Measurements from ENCODE around the gene PNPO.

DNA sequence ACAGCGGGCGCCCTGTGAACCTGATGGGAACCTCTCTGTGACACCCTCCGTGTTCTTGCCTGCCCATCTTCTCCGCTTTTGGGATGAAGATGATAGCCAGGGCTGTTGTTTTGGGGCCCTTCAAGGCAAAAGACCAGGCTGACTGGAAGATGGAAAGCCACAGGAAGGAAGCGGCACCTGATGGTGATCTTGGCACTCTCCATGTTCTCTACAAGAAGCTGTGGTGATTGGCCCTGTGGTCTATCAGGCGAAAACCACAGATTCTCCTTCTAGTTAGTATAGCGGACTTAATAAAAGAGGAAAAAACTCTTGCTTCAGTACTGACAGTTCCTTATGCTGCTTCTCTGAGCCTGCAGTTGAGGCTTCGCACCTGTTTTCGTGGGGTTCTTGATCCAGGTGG is 40.1 kb downstream of the PNPO start:
- TF ChIP-seq POLR2AphosphoS5 (IDR thresholded peaks at IDR 0.05; ENCODE audit: low read depth, low read length) = no peak
- TF ChIP-seq, protein P1, sequence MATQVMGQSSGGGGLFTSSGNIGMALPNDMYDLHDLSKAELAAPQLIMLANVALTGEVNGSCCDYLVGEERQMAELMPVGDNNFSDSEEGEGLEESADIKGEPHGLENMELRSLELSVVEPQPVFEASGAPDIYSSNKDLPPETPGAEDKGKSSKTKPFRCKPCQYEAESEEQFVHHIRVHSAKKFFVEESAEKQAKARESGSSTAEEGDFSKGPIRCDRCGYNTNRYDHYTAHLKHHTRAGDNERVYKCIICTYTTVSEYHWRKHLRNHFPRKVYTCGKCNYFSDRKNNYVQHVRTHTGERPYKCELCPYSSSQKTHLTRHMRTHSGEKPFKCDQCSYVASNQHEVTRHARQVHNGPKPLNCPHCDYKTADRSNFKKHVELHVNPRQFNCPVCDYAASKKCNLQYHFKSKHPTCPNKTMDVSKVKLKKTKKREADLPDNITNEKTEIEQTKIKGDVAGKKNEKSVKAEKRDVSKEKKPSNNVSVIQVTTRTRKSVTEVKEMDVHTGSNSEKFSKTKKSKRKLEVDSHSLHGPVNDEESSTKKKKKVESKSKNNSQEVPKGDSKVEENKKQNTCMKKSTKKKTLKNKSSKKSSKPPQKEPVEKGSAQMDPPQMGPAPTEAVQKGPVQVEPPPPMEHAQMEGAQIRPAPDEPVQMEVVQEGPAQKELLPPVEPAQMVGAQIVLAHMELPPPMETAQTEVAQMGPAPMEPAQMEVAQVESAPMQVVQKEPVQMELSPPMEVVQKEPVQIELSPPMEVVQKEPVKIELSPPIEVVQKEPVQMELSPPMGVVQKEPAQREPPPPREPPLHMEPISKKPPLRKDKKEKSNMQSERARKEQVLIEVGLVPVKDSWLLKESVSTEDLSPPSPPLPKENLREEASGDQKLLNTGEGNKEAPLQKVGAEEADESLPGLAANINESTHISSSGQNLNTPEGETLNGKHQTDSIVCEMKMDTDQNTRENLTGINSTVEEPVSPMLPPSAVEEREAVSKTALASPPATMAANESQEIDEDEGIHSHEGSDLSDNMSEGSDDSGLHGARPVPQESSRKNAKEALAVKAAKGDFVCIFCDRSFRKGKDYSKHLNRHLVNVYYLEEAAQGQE (IDR thresholded peaks at IDR 0.05; ENCODE audit: insufficient read depth in 1 of 2, low read depth in 2 of 2, low read length in 2 of 2) = no peak
- no peak for TF ChIP-seq TAF1 (IDR thresholded peaks at IDR 0.05; ENCODE audit: borderline replicate concordance, insufficient read depth, low read length)
- no peak for TF ChIP-seq SIN3A (IDR thresholded peaks at IDR 0.05; ENCODE audit: borderline replicate concordance, insufficient read depth, low read length)
